Measurements from ENCODE around the gene DEGS1. TPM values are rescaled to one million over a fixed set of nuclear protein-coding genes. Genes with fewer than 3 reads are reported as not detected.

The DEGS1 gene
- polyA plus RNA-seq, 1 donor from 2014 or later = 53.7 TPM

GRCh38 chr1:224137518-224137917, 45.5 kb upstream of the DEGS1 start:
- no peaks in the 10 kb centered on the region for H3F3A ChIP-seq (ENCODE audit: insufficient read depth, low read length, poor library complexity, severe bottlenecking)
- no peaks in the 10 kb centered on the region for H3K79me2 ChIP-seq (replicated peaks; ENCODE audit: insufficient read depth, low read length)
- no peaks in the 10 kb centered on the region for H3K36me3 ChIP-seq (ENCODE audit: insufficient read depth, low read length)
- no peak overlapping the region for H3K4me2 ChIP-seq (ENCODE audit: low read length)
- H3K27ac ChIP-seq (ENCODE audit: low read length) = no peak overlapping the region
- no peak overlapping the region for H3K4me3 ChIP-seq (ENCODE audit: low read length)
- no peak overlapping the region for H3K9ac ChIP-seq (ENCODE audit: low read length)
- TF ChIP-seq SMC3 (conservative IDR thresholded peaks at IDR 0.05; ENCODE audit: poor library complexity) (no peak), REST (IDR thresholded peaks at IDR 0.05; ENCODE audit: borderline replicate concordance) (no peak), RAD21 (conservative IDR thresholded peaks at IDR 0.05) (no peak), CTCF (IDR thresholded peaks at IDR 0.05; ENCODE audit: poor library complexity, severe bottlenecking) (no peak), EP300 (conservative IDR thresholded peaks at IDR 0.05; ENCODE audit: poor library complexity, severe bottlenecking) (no peak), POLR2AphosphoS5 (IDR thresholded peaks at IDR 0.05) (no peak), TAF1 (IDR thresholded peaks at IDR 0.05; ENCODE audit: low read depth) (no peak), EZH2 (IDR thresholded peaks at IDR 0.05; ENCODE audit: borderline replicate concordance, insufficient read depth, low read length, poor library complexity, severe bottlenecking) (no peak), MXI1 (conservative IDR thresholded peaks at IDR 0.05; ENCODE audit: poor library complexity, severe bottlenecking) (no peak)
- no peaks in the 10 kb centered on the region for H3K9me2 ChIP-seq (ENCODE audit: insufficient read depth, low read length)
- H3K27me3 ChIP-seq (ENCODE audit: insufficient read depth, low read depth, low read length) = no peaks in the 10 kb centered on the region
- no peaks in the 10 kb centered on the region for H3K9me3 ChIP-seq (ENCODE audit: low read length)
- H2AFZ ChIP-seq (ENCODE audit: low read depth, low read length) = no peak overlapping the region
- H4K20me1 ChIP-seq (ENCODE audit: insufficient read depth) = no peaks in the 10 kb centered on the region

- no peaks in the 10 kb centered on the region for H3K36me3 ChIP-seq (ENCODE audit: insufficient read depth, low read length)
- no peak overlapping the region for H3K4me3 ChIP-seq (ENCODE audit: low read length)
- TF ChIP-seq POLR2AphosphoS5 (IDR thresholded peaks at IDR 0.05) = no peak
These were observed 44.8 kb upstream of the DEGS1 start for GRCh38 chr1:224138198-224138597.

GRCh38 chr1:224141693-224142092, 41.3 kb upstream of the DEGS1 start:
- H3F3A ChIP-seq (ENCODE audit: insufficient read depth, low read length, poor library complexity, severe bottlenecking) = no peaks in the 10 kb centered on the region
- H3K9me3 ChIP-seq (ENCODE audit: low read length) = no peaks in the 10 kb centered on the region
- H4K20me1 ChIP-seq (ENCODE audit: insufficient read depth) = no peaks in the 10 kb centered on the region
- TF ChIP-seq RAD21 (conservative IDR thresholded peaks at IDR 0.05) (no peak), REST (IDR thresholded peaks at IDR 0.05; ENCODE audit: borderline replicate concordance) (no peak), EP300 (conservative IDR thresholded peaks at IDR 0.05; ENCODE audit: poor library complexity, severe bottlenecking) (no peak), CTCF (IDR thresholded peaks at IDR 0.05; ENCODE audit: poor library complexity, severe bottlenecking) (no peak), EZH2 (IDR thresholded peaks at IDR 0.05; ENCODE audit: borderline replicate concordance, insufficient read depth, low read length, poor library complexity, severe bottlenecking) (no peak), POLR2AphosphoS5 (IDR thresholded peaks at IDR 0.05) (no peak), TAF1 (IDR thresholded peaks at IDR 0.05; ENCODE audit: low read depth) (no peak), MXI1 (conservative IDR thresholded peaks at IDR 0.05; ENCODE audit: poor library complexity, severe bottlenecking) (no peak), SMC3 (conservative IDR thresholded peaks at IDR 0.05; ENCODE audit: poor library complexity) (no peak)
- H2AFZ ChIP-seq (ENCODE audit: low read depth, low read length) = no peak overlapping the region
- no peaks in the 10 kb centered on the region for H3K79me2 ChIP-seq (replicated peaks; ENCODE audit: insufficient read depth, low read length)
- H3K9me2 ChIP-seq (ENCODE audit: insufficient read depth, low read length) = no peaks in the 10 kb centered on the region
- no peak overlapping the region for H3K9ac ChIP-seq (ENCODE audit: low read length)
- no peaks in the 10 kb centered on the region for H3K27me3 ChIP-seq (ENCODE audit: insufficient read depth, low read depth, low read length)
- H3K4me3 ChIP-seq (ENCODE audit: low read length) = no peak overlapping the region
- no peak overlapping the region for H3K4me2 ChIP-seq (ENCODE audit: low read length)
- no peaks in the 10 kb centered on the region for H3K36me3 ChIP-seq (ENCODE audit: insufficient read depth, low read length)
- no peak overlapping the region for H3K27ac ChIP-seq (ENCODE audit: low read length)

More at GRCh38 chr1:224138198-224138597, 44.8 kb upstream of the DEGS1 start:
- Histone ChIP-seq H3K79me2 (replicated peaks; ENCODE audit: insufficient read depth, low read length) (no peaks in the 10 kb centered on the region), H4K20me1 (ENCODE audit: insufficient read depth) (no peaks in the 10 kb centered on the region), H3K27me3 (ENCODE audit: insufficient read depth, low read depth, low read length) (no peaks in the 10 kb centered on the region), H3K9me2 (ENCODE audit: insufficient read depth, low read length) (no peaks in the 10 kb centered on the region), H3K9me3 (ENCODE audit: low read length) (no peaks in the 10 kb centered on the region), H3K4me2 (ENCODE audit: low read length) (no peak overlapping the region), H3F3A (ENCODE audit: insufficient read depth, low read length, poor library complexity, severe bottlenecking) (no peaks in the 10 kb centered on the region), H3K27ac (ENCODE audit: low read length) (no peak overlapping the region), H3K9ac (ENCODE audit: low read length) (no peak overlapping the region), H2AFZ (ENCODE audit: low read depth, low read length) (no peak overlapping the region)

All from neural cell (in vitro differentiated cells).